GM19099 (cell line): ENCODE measurements around the gene CARNS1.

Source experiments
- POLR2A ChIP-seq: IDR thresholded peaks from 3 replicates; pipeline ENCODE4 v1.6.1; 2011; ENCODE audit warnings: low read depth; ENCODE audit not compliant: insufficient read length; ENCODE audit errors: extremely low read depth

Gene CARNS1

GRCh38 chr11:67400942-67401494 lies 14.5 kb upstream of the CARNS1 start:
- TF ChIP-seq POLR2A: no peak

GRCh38 chr11:67401495-67402191 lies 13.8 kb upstream of the CARNS1 start, which contains the start of gene PPP1CA:
TSS of gene PPP1CA (minus strand) at chr11:67401858. CDS start at chr11:67401782, 76 bp downstream.
- TF ChIP-seq POLR2A: peak; percentile 95

GRCh38 chr11:67404515-67405195 lies 10.8 kb upstream of the CARNS1 start:
- no peak for TF ChIP-seq POLR2A

- TF ChIP-seq POLR2A: no peak
Observed at GRCh38 chr11:67405196-67405567, 10.3 kb upstream of the CARNS1 start.

GRCh38 chr11:67405688-67406339 lies 9.7 kb upstream of the CARNS1 start:
- TF ChIP-seq POLR2A: no peak

- no peak for TF ChIP-seq POLR2A
Observed at GRCh38 chr11:67406420-67406968, 9.0 kb upstream of the CARNS1 start.

- no peak for TF ChIP-seq POLR2A
Observed at GRCh38 chr11:67406969-67407687, 8.3 kb upstream of the CARNS1 start.

- TF ChIP-seq POLR2A: no peak
Observed at GRCh38 chr11:67407688-67408163, 7.8 kb upstream of the CARNS1 start.

GRCh38 chr11:67408437-67409200 lies 6.9 kb upstream of the CARNS1 start:
- no peak for TF ChIP-seq POLR2A

GRCh38 chr11:67409261-67409666 lies 6.2 kb upstream of the CARNS1 start:
- TF ChIP-seq POLR2A: peak; percentile 76

GRCh38 chr11:67409781-67410368 lies 5.6 kb upstream of the CARNS1 start:
- no peak for TF ChIP-seq POLR2A

- peak; percentile 40 for TF ChIP-seq POLR2A
Observed at GRCh38 chr11:67410369-67410831, 5.1 kb upstream of the CARNS1 start.

- no peak for TF ChIP-seq POLR2A
Observed at GRCh38 chr11:67410984-67411784, 4.3 kb upstream of the CARNS1 start.

- no peak for TF ChIP-seq POLR2A
Observed at GRCh38 chr11:67411785-67412152, 3.7 kb upstream of the CARNS1 start.
